ENCODE data around the gene RAB28. TPM values are rescaled to one million over a fixed set of nuclear protein-coding genes. Genes with fewer than 3 reads are reported as not detected.

Gene RAB28
- total RNA-seq, 1 donor from 2014 or later, result 67.3 TPM

DNA sequence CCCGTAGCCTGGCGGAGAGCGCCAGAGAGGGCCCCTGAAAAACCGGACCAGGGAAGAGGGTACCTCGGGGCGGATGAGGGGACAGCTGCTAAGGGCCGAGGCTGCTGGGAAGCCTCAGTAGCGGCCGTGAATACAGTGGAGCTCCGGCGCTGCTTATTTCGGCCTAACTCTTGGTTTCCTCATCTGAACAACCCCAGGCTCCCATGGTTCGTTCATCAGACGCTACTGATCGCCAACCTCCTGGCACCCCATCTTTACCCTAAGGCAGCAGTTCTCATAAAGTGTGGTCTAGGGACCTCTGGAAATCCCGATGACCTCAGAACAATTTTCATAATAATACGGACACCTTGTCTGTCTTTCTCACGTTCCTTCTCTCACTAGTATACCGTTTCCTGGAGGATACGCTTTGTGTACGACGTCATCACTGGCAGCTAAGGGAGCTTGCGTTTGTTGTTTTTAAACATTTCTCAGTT lies 645 bp upstream of the RAB28 start:
- DNase-seq (ENCODE audit: low spot score), result peak; percentile 25
- Histone ChIP-seq H3K4me3 (peak overlapping the region; percentile 86), H3F3A (ENCODE audit: low read depth) (peaks cover 21% of the 10 kb centered on the region), H3K27ac (peak overlapping the region; percentile 97), H4K20me1 (ENCODE audit: low read depth) (peaks cover 29% of the 10 kb centered on the region), H3K79me2 (ENCODE audit: low read depth) (peaks cover 38% of the 10 kb centered on the region), H3K36me3 (no peaks in the 10 kb centered on the region), H3K9ac (peak overlapping the region; percentile 92), H2AFZ (replicated peaks) (peak overlapping the region; percentile 82), H3K4me1 (peaks cover 21% of the 10 kb centered on the region), H3K27me3 (no peaks in the 10 kb centered on the region), H3K4me2 (peak overlapping the region; percentile 87), H3K9me3 (ENCODE audit: low read depth) (no peaks in the 10 kb centered on the region)
- Mint-ChIP-seq H3K27me3 (ENCODE audit: insufficient read depth, low read depth) (peaks cover 4% of the 10 kb centered on the region), H3K27ac (peak overlapping the region; percentile 86), H3K4me3 (peak overlapping the region; percentile 98), H3K4me1 (peaks cover 24% of the 10 kb centered on the region), H3K9me3 (peaks cover 6% of the 10 kb centered on the region), H3K36me3 (no peaks in the 10 kb centered on the region)
- peak; percentile 12 for TF ChIP-seq EZH2phosphoT487 (IDR thresholded peaks at IDR 0.05)
- peak; percentile 6 for TF ChIP-seq EZH2 (IDR thresholded peaks at IDR 0.05)
- TF ChIP-seq, protein P1, sequence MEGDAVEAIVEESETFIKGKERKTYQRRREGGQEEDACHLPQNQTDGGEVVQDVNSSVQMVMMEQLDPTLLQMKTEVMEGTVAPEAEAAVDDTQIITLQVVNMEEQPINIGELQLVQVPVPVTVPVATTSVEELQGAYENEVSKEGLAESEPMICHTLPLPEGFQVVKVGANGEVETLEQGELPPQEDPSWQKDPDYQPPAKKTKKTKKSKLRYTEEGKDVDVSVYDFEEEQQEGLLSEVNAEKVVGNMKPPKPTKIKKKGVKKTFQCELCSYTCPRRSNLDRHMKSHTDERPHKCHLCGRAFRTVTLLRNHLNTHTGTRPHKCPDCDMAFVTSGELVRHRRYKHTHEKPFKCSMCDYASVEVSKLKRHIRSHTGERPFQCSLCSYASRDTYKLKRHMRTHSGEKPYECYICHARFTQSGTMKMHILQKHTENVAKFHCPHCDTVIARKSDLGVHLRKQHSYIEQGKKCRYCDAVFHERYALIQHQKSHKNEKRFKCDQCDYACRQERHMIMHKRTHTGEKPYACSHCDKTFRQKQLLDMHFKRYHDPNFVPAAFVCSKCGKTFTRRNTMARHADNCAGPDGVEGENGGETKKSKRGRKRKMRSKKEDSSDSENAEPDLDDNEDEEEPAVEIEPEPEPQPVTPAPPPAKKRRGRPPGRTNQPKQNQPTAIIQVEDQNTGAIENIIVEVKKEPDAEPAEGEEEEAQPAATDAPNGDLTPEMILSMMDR (IDR thresholded peaks at IDR 0.05), result no peak

DNA sequence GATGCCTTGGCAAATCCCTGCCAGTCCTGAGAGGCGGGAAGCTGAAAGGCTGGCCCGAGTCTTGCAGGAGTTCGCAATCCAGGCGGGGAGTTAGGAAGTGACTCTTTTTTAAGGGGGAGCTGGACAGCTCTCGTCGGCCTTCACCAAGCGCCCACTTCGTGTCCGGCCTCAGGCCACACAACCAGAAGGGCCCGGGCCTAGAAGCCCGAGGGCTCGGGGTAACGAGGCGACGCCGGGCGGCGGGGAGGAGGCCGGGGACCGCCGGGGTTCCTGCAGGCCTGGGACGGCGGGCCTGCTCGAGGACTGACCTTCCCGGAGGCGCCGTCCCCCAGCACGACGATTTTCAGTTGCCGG lies 395 bp downstream of the RAB28 start:
- Mint-ChIP-seq H3K4me3 (peak overlapping the region; percentile 98), H3K4me1 (peaks cover 24% of the 10 kb centered on the region), H3K27me3 (ENCODE audit: insufficient read depth, low read depth) (peaks cover 4% of the 10 kb centered on the region), H3K36me3 (no peaks in the 10 kb centered on the region), H3K9me3 (peaks cover 6% of the 10 kb centered on the region), H3K27ac (peak overlapping the region; percentile 97)
- Histone ChIP-seq H3K4me2 (peak overlapping the region; percentile 87), H3K4me1 (peaks cover 21% of the 10 kb centered on the region), H3K36me3 (no peaks in the 10 kb centered on the region), H3K4me3 (peak overlapping the region; percentile 86), H3K9ac (peak overlapping the region; percentile 92), H3K79me2 (ENCODE audit: low read depth) (peaks cover 48% of the 10 kb centered on the region), H4K20me1 (ENCODE audit: low read depth) (peaks cover 29% of the 10 kb centered on the region), H3K27me3 (no peaks in the 10 kb centered on the region), H3K27ac (peak overlapping the region; percentile 97), H3F3A (ENCODE audit: low read depth) (peaks cover 21% of the 10 kb centered on the region), H3K9me3 (ENCODE audit: low read depth) (no peaks in the 10 kb centered on the region), H2AFZ (replicated peaks) (peak overlapping the region; percentile 82)
- TF ChIP-seq EZH2phosphoT487 (IDR thresholded peaks at IDR 0.05) (no peak), EZH2 (IDR thresholded peaks at IDR 0.05) (no peak)
- TF ChIP-seq, protein P1 (IDR thresholded peaks at IDR 0.05), result no peak
- DNase-seq (ENCODE audit: low spot score), result peak; percentile 85

DNA sequence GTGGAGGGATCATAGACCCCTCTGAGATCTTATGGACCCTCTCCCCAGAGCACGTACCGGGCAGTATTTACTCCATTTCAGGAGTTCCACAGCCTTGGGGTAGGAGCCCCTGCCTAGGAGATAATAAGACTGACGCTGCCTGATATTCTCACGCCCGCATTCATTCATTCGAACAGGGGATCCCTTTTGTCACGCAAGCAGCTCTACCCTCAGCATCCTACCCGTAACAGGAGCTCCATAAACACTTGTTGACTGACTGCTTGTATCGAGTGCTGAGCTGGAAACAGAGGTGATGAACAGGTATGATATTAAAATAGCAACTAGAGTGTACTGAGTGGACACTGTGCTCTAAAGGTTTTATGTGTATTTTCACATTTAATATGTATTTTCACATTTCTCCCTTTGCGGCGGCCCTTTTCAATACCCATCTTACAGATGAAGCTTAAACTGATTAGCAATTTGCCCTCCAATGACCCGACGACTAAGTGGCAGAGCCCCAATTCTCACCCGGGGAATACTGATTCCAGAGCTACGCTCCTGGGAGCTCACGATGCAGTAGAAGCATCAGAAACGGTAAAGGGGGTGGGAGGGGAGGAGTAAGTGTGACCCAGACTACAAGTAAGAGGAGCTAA lies 888 bp downstream of the RAB28 start:
- H3K27me3 ChIP-seq, result no peaks in the 10 kb centered on the region
- peaks cover 21% of the 10 kb centered on the region for H3K4me1 ChIP-seq
- peak overlapping the region; percentile 92 for H3K9ac ChIP-seq
- peak overlapping the region; percentile 87 for H3K4me2 ChIP-seq
- H3K4me3 ChIP-seq, result peak overlapping the region; percentile 86
- no peaks in the 10 kb centered on the region for H3K9me3 ChIP-seq (ENCODE audit: low read depth)
- TF ChIP-seq EZH2phosphoT487 (IDR thresholded peaks at IDR 0.05), result no peak
- TF ChIP-seq EZH2 (IDR thresholded peaks at IDR 0.05), result no peak
- TF ChIP-seq, protein P1 (IDR thresholded peaks at IDR 0.05), result no peak
- peak overlapping the region; percentile 82 for H2AFZ ChIP-seq (replicated peaks)
- peaks cover 29% of the 10 kb centered on the region for H4K20me1 ChIP-seq (ENCODE audit: low read depth)
- peaks cover 21% of the 10 kb centered on the region for H3F3A ChIP-seq (ENCODE audit: low read depth)
- Mint-ChIP-seq H3K27me3 (ENCODE audit: insufficient read depth, low read depth) (peaks cover 4% of the 10 kb centered on the region), H3K9me3 (peaks cover 6% of the 10 kb centered on the region), H3K27ac (peak overlapping the region; percentile 97), H3K4me3 (peak overlapping the region; percentile 98), H3K36me3 (no peaks in the 10 kb centered on the region), H3K4me1 (peaks cover 24% of the 10 kb centered on the region)
- H3K36me3 ChIP-seq, result no peaks in the 10 kb centered on the region
- peaks cover 49% of the 10 kb centered on the region for H3K79me2 ChIP-seq (ENCODE audit: low read depth)
- peak overlapping the region; percentile 97 for H3K27ac ChIP-seq
- DNase-seq (ENCODE audit: low spot score), result peak; percentile 62
